ENCODE measurements around the gene ABCB10.

The ABCB10 gene

DNA sequence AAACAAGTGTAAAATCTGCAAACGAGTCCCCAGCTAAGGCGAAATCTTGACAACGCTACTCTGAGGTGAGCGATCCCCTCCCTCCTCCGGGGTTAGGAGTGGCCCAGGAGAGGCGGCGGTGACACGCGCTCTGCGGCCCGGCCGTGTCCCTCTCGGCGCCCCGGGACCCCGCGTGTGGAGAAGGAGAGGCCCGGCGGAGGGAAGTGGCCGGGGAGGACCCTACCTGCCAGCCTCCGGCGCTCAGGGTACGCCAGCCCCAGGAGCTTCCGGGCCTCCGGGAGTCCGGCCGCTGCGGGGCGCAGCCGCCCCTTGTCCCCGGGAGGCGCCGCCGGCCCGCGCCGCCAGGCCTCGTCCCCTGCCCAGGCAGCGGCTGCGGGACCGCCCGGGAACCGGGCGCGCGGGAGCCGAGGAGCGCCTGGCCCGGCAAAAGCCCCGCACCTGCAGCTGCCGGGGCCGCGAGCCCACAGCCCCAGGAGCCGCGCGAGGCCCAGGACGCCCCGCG, 543 bp downstream of the ABCB10 start:
- TF ChIP-seq, protein P1, sequence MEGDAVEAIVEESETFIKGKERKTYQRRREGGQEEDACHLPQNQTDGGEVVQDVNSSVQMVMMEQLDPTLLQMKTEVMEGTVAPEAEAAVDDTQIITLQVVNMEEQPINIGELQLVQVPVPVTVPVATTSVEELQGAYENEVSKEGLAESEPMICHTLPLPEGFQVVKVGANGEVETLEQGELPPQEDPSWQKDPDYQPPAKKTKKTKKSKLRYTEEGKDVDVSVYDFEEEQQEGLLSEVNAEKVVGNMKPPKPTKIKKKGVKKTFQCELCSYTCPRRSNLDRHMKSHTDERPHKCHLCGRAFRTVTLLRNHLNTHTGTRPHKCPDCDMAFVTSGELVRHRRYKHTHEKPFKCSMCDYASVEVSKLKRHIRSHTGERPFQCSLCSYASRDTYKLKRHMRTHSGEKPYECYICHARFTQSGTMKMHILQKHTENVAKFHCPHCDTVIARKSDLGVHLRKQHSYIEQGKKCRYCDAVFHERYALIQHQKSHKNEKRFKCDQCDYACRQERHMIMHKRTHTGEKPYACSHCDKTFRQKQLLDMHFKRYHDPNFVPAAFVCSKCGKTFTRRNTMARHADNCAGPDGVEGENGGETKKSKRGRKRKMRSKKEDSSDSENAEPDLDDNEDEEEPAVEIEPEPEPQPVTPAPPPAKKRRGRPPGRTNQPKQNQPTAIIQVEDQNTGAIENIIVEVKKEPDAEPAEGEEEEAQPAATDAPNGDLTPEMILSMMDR (IDR thresholded peaks at IDR 0.05): no peak
- H3K4me3 Mint-ChIP-seq: peak overlapping the region; percentile 89

DNA sequence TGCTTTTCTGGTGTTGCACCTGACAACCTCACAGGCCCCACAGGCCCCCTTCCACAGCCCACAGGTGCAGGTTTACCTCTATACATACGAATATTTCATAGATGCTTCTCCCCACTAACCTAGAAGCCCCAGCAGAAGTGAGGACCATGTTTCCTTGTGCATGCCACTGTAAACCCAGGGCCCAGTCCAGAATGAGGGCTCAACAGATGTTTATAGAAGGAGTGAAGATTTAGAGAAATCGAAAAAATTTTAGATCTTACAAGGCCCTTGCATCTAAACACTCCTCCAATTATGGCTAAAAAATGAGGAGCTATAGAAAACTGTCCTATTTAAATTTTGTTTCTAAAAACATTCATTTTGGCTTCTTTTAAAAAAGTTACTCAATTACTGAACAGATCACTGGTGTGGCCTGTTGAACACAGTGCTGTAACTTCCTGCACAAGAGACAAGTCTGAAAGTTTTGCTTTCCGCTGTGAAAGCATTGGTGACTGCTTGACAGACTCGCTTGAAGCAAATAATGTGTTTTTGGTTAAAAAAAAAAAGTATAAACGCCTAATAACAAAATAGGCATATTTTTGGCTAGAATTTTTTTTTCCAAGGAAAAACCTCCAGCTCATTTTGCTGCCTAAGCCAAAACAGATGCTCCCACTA, 1.2 kb downstream of the ABCB10 start:
- H3K27ac Mint-ChIP-seq: no peak overlapping the region
- peaks cover 4% of the 10 kb centered on the region for H3K27me3 Mint-ChIP-seq (ENCODE audit: low read depth, poor library complexity)
- peaks cover 49% of the 10 kb centered on the region for H3K4me1 Mint-ChIP-seq
- H3K4me3 Mint-ChIP-seq: peak overlapping the region; percentile 89
- DNase-seq: no peak
- no peaks in the 10 kb centered on the region for H3K9me3 Mint-ChIP-seq
- TF ChIP-seq, protein P1 (IDR thresholded peaks at IDR 0.05): no peak
- H3K36me3 Mint-ChIP-seq (ENCODE audit: low read depth): no peaks in the 10 kb centered on the region

More for the DNA sequence above, 543 bp downstream of the ABCB10 start:
- Mint-ChIP-seq H3K9me3 (no peaks in the 10 kb centered on the region), H3K27me3 (ENCODE audit: low read depth, poor library complexity) (peaks cover 4% of the 10 kb centered on the region), H3K4me1 (peaks cover 49% of the 10 kb centered on the region), H3K27ac (no peak overlapping the region), H3K36me3 (ENCODE audit: low read depth) (no peaks in the 10 kb centered on the region)
- DNase-seq: peak; percentile 59

DNA sequence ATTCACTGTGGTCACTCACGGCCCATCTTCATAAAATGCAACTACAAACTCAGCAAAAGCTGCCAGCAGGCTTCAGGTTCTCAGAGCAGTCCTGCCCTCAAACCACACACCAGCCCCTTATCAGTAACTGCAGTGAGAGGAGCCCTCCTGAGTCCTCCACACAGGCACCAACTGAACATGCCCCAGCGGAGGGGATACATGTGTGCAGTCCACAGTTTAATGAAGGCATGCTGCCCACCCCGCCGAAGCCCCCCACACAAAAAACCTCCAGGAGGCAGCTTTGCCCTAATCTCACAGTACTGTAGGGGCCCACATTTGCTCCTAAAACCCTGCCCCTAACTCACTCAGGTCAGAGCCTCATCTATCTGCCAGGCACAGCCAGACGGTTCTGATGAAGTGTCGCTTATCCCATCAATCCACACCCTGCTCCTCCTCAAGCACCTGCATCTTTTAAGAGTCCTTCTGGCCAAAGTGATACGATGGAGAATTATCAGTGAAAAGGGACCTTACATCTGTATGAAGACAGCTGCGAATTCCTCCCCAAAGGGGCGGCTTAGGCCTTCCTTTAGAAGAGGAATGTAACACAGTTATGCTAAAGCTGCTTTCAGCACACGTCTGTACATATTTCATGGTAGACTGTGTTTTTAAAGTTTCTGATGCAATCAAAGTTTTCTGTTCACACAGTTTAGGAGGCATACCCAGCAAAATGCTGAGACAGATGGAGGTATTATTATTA, 3.5 kb downstream of the ABCB10 start:
- no peak for DNase-seq
- TF ChIP-seq, protein P1 (IDR thresholded peaks at IDR 0.05): no peak
- Mint-ChIP-seq H3K4me3 (peak overlapping the region; percentile 14), H3K36me3 (ENCODE audit: low read depth) (no peaks in the 10 kb centered on the region), H3K4me1 (peaks cover 61% of the 10 kb centered on the region), H3K27ac (no peak overlapping the region), H3K9me3 (no peaks in the 10 kb centered on the region), H3K27me3 (ENCODE audit: low read depth, poor library complexity) (peaks cover 4% of the 10 kb centered on the region)

DNA sequence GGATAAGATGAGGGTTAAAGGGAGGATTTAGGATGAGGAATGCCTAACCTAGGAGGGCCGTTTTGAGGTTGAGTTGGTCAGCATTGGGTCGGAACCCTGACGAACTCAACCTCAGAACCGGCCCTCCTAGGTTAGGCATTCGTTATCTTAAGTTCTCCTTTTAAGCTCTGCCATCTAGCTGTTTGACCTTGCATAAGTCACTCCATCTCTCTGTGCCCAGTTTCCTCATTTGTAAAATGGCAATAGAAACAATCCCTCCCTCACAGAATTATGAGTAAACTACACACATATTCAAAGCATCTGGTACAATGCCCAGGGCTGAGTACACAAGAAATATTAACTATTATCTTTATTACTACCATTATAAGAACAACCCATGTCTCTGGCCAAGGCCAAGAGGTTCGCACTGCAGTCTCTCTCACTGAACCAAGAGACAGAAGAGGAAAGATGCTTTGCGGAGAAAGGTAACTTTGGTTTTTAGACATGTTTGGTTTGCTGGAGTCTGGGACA, 4.8 kb downstream of the ABCB10 start:
- Mint-ChIP-seq H3K9me3 (no peaks in the 10 kb centered on the region), H3K36me3 (ENCODE audit: low read depth) (peaks cover 10% of the 10 kb centered on the region), H3K27ac (no peak overlapping the region)

DNA sequence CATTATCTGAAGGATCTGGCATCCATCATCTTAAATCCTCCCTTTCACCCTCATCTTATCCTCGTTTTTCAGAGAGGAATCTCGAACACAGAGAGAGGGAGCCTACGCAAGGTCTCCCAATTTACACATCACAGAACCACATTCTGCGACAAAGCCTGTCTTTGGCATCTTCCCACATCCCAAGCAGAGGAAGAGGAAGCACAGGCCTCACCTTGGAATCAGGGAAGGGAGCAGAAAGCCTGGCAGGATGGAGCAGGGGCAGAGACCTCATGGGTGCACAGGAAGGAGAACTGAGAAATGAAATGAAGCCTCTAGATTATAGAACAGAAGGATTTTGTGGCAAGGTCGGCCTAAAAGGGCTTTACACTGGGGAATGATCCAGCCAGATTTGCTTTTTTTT, 5.8 kb downstream of the ABCB10 start:
- Mint-ChIP-seq H3K4me1 (peaks cover 59% of the 10 kb centered on the region), H3K27ac (no peak overlapping the region), H3K27me3 (ENCODE audit: low read depth, poor library complexity) (peaks cover 4% of the 10 kb centered on the region), H3K36me3 (ENCODE audit: low read depth) (peaks cover 11% of the 10 kb centered on the region), H3K9me3 (no peaks in the 10 kb centered on the region), H3K4me3 (no peak overlapping the region)
- DNase-seq: no peak
- TF ChIP-seq, protein P1 (IDR thresholded peaks at IDR 0.05): no peak

More for the DNA sequence above, 4.8 kb downstream of the ABCB10 start:
- Mint-ChIP-seq H3K4me1 (peaks cover 59% of the 10 kb centered on the region), H3K4me3 (no peak overlapping the region), H3K27me3 (ENCODE audit: low read depth, poor library complexity) (peaks cover 4% of the 10 kb centered on the region)
- DNase-seq: no peak
- TF ChIP-seq, protein P1 (IDR thresholded peaks at IDR 0.05): no peak
